DND-41 (cell line): ENCODE results near the gene ADAT2.

Experiments
- ATAC-seq: fragments of 200-7000 bp; cut with Tn5 transposase; 3 replicates; pipeline ENCODE4 v1.9.1; 2021; ENCODE audit warnings: low read depth; ENCODE audit not compliant: insufficient read depth
- DNase-seq: peaks from one replicate; pipeline ENCODE4 v3.0.0-alpha.2; 2020
- H2AFZ ChIP-seq: 2 replicates; pipeline ENCODE4 v1.6.0; 2012; ENCODE audit warnings: low read depth, low read length
- H3K27ac ChIP-seq: 2 replicates; pipeline ENCODE4 v1.5.1; 2012; ENCODE audit warnings: low read length, inconsistent platforms
- H3K27me3 ChIP-seq: fragments of 200-600 bp; sonication (generic); 2 replicates; pipeline ENCODE4 v1.6.0; 2012; ENCODE audit warnings: low read length, mild to moderate bottlenecking, inconsistent platforms; ENCODE audit not compliant: insufficient read depth, poor library complexity
- H3K36me3 ChIP-seq: 2 replicates; pipeline ENCODE4 v1.5.1; 2012; ENCODE audit warnings: low read length, inconsistent platforms; ENCODE audit not compliant: insufficient read depth
- H3K4me1 ChIP-seq: 2 replicates; pipeline ENCODE4 v1.5.1; 2012; ENCODE audit warnings: mild to moderate bottlenecking, low read length; ENCODE audit not compliant: insufficient read depth
- H3K4me2 ChIP-seq: 2 replicates; pipeline ENCODE4 v1.6.0; 2012; ENCODE audit warnings: mild to moderate bottlenecking, moderate library complexity, low read length, inconsistent platforms; ENCODE audit not compliant: insufficient read depth
- H3K4me3 ChIP-seq, 2 experiments: fragments of 200-600 bp in 1 of 2; shearing (Covaris generic) in 1 of 2; 2 replicates each; pipeline ENCODE4 v1.5.1; 2012 to 2016; ENCODE audit warnings: inconsistent platforms in 2 of 2, low read length in 2 of 2, mild to moderate bottlenecking in 2 of 2, low read depth in 1 of 2, moderate library complexity in 1 of 2
- H3K79me2 ChIP-seq: 2 replicates; pipeline ENCODE4 v1.6.0; 2012; ENCODE audit warnings: low read length, inconsistent platforms; ENCODE audit not compliant: insufficient read depth
- H3K9ac ChIP-seq: 2 replicates; pipeline ENCODE4 v1.6.0; 2012; ENCODE audit warnings: low read depth, mild to moderate bottlenecking, inconsistent platforms, low read length, moderate library complexity
- H3K9me3 ChIP-seq: 2 replicates; pipeline ENCODE4 v1.5.1; 2012; ENCODE audit warnings: low read length, moderate library complexity, mild to moderate bottlenecking, inconsistent platforms; ENCODE audit not compliant: insufficient read depth, severe bottlenecking
- H4K20me1 ChIP-seq: 2 replicates; pipeline ENCODE4 v1.6.0; 2012; ENCODE audit warnings: low read length; ENCODE audit not compliant: insufficient read depth
- CTCF ChIP-seq: IDR thresholded peaks from 2 replicates; pipeline ENCODE4 v1.5.1; 2012; ENCODE audit warnings: borderline replicate concordance, low read length, moderate library complexity, mild to moderate bottlenecking; ENCODE audit not compliant: poor library complexity, severe bottlenecking; ENCODE audit errors: extremely low read depth
- EZH2 ChIP-seq: IDR thresholded peaks from 3 replicates; pipeline ENCODE4 v1.6.1; 2012; ENCODE audit warnings: borderline replicate concordance, low read depth, mild to moderate bottlenecking, moderate library complexity, low read length, inconsistent platforms; ENCODE audit not compliant: severe bottlenecking

ADAT2 gene

GRCh38 chr6:143401068-143401446 lies 49.4 kb downstream of the ADAT2 start:
- Histone ChIP-seq H3K4me2 (no peak overlapping the region), H3K36me3 (no peaks in the 10 kb centered on the region), H3K9ac (no peak overlapping the region), H2AFZ (no peak overlapping the region), H3K27ac (no peak overlapping the region), H3K27me3 (no peaks in the 10 kb centered on the region), H3K9me3 (no peaks in the 10 kb centered on the region), H4K20me1 (no peaks in the 10 kb centered on the region), H3K79me2 (no peaks in the 10 kb centered on the region), H3K4me1 (peaks cover 13% of the 10 kb centered on the region), H3K4me3 (no peak overlapping the region)
- TF ChIP-seq CTCF (no peak), EZH2 (no peak)
- DNase-seq = no peak
- ATAC-seq = peak; percentile 20; the same call in 2 of the 3 replicates

GRCh38 chr6:143400258-143401067 lies 50.0 kb downstream of the ADAT2 start:
- ATAC-seq (peak; percentile 92), DNase-seq (peak; percentile 51)
- Histone ChIP-seq H3K4me3 (no peak overlapping the region), H3K79me2 (no peaks in the 10 kb centered on the region), H3K27ac (no peak overlapping the region), H4K20me1 (no peaks in the 10 kb centered on the region), H2AFZ (no peak overlapping the region), H3K36me3 (no peaks in the 10 kb centered on the region), H3K9ac (no peak overlapping the region), H3K4me1 (peaks cover 13% of the 10 kb centered on the region), H3K4me2 (no peak overlapping the region), H3K27me3 (no peaks in the 10 kb centered on the region), H3K9me3 (no peaks in the 10 kb centered on the region)
- TF ChIP-seq EZH2 (no peak), CTCF (no peak)

- H3K4me3 ChIP-seq = no peak overlapping the region
- H3K36me3 ChIP-seq = no peaks in the 10 kb centered on the region
- no peak overlapping the region for H3K27ac ChIP-seq
- DNase-seq (no peak), ATAC-seq (no peak)
- no peaks in the 10 kb centered on the region for H3K79me2 ChIP-seq
- no peak for TF ChIP-seq EZH2
- no peak for TF ChIP-seq CTCF
- H3K4me2 ChIP-seq = no peak overlapping the region
- no peak overlapping the region for H3K9ac ChIP-seq
- no peaks in the 10 kb centered on the region for H3K9me3 ChIP-seq
- peaks cover 13% of the 10 kb centered on the region for H3K4me1 ChIP-seq
- H4K20me1 ChIP-seq = no peaks in the 10 kb centered on the region
- H2AFZ ChIP-seq = no peak overlapping the region
- no peaks in the 10 kb centered on the region for H3K27me3 ChIP-seq
Observed at GRCh38 chr6:143399775-143400174, 50.7 kb downstream of the ADAT2 start.
